HG02798 (cell line): ENCODE results near the gene OSBP2.

Experiments
- ATAC-seq: cut with Tn5 transposase; IDR thresholded peaks from one replicate; pipeline ENCODE4 v1.9.1; 2021; ENCODE audit warnings: mild to moderate bottlenecking; ENCODE audit not compliant: unreplicated experiment, poor library complexity

OSBP2 gene

DNA sequence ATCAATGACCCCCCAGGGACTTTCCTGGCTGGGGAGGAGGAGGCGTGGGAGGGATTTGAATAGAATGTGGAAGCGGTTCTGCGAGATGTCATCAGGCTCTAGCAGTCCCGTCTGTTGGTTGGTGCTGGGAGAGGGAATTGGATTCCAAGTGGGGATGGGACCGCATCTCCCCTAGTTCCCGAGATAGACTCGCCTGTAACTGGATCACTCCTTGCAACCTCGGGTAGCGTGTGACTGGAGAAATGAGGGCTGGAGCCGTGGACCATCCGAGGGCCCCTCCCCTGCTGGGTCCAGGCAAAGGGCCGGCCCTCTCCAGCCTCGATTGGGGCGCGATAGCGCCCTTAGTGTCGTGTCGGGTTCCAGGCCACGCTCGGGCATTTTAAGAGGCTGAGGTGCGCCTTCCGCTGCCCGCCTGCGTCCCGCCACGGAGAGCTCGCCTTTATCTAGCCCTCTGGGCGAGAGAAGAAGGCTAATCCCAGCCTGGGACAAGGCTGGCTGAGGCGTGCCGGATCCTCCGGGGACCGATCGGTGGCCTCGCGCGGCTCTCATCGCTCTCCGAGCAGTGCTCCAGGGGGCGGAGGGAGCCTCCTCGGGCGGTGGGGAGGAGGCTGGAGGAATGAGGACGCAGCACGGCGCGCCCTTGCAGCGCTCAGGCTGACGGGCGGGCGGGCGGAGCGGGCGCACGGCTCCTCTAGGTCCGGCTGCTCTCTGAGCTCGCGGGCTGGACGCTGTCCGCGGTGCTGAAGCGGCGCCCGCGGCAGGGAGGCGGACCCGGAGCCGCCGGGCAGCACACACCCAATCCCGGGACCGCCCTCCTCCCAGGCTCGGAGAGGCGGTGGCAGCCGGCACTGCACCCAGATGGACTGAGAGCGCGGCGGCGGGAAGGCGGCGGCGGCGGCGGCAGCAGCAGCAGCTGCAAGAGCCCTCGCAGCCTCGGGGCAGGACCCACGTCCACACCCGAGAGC, 107.8 kb downstream of the OSBP2 start:
- ATAC-seq, result no peak

DNA sequence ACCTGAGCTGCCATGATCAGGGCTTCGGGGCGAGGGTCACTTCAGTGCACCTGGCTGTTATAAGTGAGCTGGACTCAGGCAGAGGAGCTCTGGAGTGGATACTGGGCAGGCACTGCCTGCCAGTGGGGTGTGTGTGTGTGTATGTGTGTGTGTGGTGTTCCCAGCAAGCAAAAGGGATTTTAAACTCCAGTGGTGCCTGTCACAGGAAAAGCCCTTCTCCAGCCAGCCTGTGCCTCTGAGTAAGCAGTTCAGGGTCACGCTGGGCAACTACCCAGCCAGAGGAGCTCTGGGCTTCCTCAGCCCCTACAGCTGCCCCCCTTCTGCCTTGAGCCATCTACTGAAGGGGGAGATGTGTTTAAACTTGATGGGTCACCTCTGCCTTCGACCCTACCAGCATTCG, 109.0 kb downstream of the OSBP2 start:
- ATAC-seq, result no peak

DNA sequence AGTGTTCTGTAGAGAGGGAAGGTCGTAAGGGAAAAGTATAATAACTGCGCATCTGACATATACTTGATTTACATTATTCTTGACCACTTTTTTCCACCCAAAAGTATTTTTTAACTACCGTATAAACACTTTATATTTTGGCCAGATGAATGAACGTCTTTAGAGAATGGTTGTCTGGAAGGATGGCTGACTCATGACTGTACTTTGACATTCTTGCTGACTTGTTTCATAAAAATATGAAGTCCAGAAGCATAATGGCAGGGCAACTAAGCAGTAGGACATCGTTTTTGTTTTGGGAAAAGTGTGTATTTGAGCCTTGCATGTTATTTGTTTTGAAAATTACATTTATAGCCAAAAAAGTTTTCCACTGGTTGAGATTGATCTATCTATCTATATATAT, 110.0 kb downstream of the OSBP2 start:
- ATAC-seq, result no peak

DNA sequence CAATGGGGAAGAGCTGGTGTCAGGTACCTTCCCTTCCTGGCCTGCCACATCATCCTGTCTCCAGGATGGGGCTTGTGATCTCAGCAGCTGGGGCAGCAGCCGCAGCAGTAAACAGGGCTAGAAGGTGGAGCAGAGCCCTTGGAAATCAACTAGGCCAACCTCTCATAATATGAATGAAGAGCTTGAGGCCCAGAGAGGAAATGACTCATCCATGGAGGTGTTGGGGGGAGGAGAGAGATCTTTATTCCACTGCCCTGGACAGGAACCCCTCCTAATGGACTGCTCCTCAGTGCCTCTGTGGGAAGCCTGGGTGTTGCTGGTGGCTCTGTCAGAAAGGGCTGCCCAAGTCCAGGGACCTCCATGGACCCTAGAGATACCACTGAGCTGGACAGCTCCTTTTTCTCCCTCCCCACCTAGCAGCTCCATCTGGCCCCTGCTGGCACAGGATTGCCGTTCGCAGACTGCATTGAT, 111.8 kb downstream of the OSBP2 start:
- ATAC-seq, result no peak

DNA sequence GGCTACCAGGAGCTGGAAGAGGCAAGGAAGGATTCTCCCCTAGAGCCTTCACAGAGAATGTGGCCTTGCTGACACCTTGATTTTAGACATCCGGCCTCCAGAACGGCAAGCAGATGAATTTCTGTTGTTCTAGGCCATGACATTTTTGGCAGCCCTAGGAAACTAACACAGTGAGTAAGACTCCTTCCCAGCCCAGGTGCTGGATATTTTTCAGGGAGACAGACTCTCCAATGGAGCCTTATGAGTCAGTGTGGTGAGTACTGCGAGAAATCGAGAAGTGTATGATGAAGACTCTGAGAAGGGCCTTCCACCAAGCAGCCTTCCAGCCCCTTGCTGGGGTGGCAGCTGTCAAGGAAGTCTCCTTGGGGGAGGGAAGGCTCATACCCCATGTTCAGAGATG, 114.4 kb downstream of the OSBP2 start:
- no peak for ATAC-seq

DNA sequence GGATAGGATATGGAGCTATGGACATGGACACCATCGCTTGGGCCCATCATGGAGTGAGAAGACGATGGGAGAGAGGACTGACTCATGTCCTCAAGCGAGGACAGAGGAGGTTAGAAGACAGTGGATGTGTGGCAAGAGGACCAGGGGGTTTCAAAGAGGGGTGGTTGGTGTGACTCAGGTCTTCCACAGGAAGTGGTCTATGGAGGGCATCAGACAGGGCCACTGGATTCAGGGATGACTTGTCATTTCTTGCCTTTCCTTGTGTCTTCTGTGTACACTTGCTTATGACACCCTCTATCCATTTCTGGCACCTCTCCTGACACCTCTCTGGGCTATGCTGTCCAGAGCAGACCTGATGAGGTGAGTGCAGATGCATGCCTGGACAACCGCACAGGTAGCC, 115.4 kb downstream of the OSBP2 start:
- no peak for ATAC-seq

DNA sequence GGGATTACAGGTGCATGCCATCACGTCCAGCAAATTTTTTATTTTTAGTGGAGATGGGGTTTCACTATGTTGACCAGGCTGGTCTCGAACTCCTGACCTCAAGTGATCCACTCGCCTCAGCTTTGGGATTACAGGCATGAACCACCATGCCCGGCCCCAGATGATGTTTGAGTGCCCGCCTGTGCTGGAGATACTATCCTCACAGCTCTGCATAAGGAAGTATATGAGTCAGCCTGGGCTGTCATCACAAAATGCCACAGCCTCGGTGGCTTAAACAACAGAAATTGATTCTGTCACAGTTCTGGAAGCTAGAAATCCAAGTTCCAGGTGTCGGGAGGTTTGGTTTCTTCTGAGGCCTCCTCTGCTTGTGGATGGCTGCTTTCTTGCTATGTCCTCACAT, 119.3 kb downstream of the OSBP2 start:
- ATAC-seq, result no peak

DNA sequence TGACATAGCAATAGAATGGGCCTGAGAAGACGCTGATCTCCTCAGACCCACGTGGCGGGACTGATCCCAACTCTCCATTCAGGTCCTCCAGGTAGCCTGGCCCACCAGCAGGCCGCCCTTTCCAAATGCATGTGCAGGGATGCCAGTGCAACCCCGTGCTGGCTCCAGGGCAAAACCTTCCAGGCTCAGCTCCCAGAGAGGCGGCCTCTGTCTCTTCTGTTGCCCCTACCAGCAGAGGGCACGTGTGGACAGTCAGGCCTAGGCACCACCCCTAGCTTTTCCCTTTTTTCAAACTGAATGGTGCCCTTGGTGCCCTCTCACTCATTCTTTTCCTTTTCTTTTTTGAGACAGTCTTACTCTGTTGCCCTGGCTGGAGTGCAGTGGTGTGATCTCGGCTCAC, 121.7 kb downstream of the OSBP2 start:
- ATAC-seq, result no peak

DNA sequence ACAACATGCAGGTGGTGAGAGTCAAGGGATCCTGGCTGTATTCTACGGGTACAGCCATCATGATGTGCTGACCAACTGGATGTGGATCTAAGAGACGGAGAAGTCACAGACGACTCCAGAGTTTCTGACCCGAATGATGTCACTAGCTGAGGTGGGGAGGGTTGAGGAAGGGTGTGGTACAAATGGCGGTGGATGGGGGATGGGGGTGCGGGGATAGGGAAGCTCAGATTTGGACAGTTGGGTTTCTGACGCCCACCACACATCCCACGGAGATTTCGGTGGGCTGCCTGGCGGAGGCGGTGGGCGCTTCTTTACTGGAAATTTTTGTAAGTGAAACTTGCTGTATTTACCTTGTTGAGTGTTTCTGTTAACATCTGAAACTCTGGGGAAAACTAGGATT, 126.7 kb downstream of the OSBP2 start:
- ATAC-seq, result no peak

DNA sequence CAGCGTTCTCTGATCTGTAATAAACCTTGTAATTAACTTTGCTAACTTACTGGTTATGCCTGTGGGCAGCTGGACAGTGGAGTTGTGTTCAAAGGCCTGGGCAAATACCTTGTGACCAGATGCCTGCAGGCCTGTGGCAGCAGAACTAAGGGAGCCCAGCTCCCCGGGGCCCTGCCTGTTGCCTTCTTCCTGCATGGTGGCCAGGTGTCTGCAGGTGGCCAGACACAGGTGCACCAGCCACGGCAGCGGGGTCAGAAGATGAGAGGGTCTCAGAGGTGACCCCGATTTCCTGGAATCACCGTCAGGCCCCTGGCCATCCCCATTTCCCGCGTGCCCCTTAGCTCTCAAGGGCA, 127.2 kb downstream of the OSBP2 start:
- no peak for ATAC-seq

DNA sequence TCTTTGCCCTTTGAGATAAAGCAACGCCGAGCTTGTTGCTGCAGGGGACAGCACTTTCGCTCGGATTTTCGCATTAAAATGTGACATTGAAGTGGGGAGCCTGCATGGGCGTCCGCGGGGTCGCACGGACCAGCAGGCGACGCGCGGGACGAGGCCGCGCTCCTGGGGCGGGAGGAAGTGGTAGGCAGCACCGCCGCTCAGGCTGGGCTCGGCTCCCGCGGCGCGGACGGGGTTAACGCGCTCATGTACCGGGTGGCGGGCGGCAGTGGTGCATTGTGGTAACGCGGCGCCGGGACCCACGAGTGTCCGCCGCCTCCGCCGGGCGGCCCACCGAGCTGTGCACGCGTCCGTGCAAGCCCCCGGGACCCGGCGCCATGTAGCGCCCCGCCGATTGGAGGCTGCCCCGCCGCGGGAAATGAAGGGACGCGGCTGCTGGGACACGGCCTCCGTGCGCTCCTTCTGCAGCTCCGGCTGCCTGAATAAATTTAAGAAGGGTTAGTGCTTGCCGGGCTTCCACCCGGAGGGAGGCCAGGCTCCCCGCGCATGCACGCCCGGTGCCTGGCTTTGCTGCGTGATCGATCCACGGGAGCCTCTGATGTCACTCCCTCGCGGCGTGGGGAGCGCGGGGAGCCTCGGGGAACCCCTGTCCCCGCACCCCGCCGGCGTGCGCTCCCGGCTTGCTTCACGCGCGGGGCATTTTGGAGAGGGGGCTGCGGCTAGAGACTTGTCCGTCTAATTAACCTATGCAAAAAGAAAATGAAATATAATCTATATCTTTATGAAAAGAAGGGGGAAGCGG, 127.7 kb downstream of the OSBP2 start:
- no peak for ATAC-seq

DNA sequence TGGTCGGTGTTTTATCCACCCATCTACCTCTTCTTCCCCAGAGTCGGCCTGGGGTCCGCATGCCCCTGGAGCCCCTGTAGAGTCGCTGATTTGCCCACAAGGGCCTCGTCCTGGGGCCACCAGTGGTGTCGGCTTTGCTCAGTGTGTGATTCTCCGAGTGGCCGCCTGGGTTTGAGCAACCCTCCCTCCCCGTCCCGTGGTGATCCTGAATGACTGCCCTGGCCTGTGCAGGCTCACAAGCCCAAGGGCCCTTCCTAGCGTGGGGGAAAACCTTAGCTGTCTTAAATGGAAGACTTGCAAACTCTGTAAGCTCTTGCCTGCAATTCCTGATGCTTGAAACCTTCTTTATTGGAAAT, 128.3 kb downstream of the OSBP2 start:
- ATAC-seq, result no peak

DNA sequence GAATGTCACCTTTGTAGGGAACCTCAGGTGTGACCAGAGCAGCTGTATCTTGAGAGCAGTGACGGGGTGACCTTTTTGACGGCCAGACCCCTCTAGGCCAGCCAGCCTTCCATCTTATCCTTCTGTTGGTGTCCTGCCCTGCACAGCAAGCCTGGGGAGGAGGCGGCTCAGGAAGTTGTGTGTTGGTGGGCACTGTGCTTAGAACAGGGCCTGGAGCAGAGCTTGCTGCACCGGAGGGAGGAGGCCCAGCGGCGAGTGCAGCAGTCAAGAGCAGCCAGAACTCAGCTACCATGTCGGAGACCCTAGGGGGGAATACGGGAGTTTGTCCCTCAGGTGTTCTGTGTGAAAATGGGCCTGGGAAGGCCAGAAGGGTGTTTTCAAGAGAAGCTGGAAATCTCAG, 129.4 kb downstream of the OSBP2 start:
- no peak for ATAC-seq

DNA sequence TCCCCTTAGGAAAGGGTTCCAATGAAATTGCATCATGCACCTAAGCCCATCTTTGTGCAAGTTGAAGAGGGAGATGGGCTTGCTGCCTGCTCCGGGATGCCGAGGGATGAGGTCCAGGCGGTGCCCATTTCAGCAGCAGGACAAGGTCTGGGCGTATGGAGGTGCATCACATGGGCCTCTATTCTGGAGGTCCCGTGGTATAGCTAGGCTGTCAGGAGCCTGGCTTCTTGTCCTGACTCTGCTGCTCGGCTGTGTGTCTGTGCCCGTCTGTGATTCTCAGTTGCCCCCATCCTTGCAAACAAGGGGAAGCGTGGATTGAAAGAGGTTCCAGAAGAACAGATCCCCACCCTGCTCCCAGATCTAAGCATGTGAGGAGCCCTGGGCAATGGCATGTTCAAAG, 130.0 kb downstream of the OSBP2 start:
- no peak for ATAC-seq

DNA sequence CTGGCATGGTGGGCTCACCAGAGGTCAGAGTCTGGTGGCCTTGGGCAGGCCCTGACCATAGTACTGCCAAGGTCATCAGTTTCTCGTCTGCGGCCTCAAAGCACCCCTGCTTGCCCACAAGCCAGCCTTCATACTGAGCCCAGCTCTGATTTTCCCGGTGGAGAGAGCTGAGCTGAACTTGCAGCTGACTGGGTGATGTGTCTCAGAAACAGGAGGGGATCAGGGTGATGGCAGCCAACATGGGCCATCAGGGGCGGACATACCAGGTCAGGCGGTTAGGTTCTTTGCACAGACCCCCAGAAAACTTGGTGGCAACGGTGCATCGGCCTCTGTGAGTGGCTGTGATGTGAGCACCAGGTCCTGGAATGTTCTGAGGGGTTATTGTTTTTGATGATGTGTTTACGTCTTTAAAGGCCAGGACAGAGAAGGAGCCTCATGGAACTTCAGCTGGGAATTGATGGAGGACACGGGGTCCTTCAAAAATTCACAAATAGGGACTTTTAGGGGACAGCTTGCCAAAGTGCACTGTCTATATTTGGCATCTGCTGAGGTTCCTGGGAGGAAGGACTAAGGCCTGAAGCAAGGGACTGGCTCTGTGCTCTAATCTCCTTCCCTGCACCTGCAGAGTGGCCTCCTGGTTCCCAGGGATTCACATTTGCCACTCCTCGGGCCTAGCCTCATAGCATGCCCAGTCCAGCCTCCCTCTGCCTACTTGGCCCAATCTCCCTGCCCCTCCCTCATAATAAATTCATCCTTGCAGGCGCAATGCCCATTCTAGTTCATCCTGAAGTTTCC, 131.2 kb downstream of the OSBP2 start:
- no peak for ATAC-seq

DNA sequence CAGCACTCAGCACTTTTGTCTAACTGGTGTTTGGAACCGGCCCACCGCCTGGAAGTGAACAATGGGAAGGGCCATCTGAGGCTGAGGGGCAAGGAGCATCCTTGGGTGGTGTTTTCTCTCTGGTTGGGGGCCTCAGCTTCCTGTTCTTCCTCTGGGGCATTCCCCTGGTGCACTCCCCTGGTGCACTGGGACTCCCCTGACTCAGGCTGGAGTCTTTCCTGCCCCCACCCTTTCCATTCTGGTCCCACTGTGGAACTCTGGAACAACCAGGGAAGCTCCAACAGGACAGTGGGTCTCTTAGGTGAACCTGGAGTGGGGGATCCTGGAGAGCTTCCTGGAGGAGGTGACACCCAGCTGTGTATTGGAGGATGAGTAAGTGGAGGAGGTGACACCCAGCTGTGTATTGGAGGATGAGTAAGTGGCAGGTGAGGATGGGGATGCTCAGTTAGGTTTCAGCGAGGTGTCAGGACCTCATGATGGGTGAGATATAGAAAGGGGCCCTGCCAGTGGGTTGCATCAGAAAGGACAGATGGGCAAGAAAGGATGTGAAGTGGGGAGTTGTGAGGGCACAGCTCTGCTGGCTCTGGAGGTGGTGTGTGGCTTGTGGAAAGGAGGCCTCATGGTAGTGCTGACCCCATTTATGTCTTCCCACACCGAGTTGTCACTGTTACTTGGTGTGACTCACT, 132.1 kb downstream of the OSBP2 start:
- no peak for ATAC-seq

DNA sequence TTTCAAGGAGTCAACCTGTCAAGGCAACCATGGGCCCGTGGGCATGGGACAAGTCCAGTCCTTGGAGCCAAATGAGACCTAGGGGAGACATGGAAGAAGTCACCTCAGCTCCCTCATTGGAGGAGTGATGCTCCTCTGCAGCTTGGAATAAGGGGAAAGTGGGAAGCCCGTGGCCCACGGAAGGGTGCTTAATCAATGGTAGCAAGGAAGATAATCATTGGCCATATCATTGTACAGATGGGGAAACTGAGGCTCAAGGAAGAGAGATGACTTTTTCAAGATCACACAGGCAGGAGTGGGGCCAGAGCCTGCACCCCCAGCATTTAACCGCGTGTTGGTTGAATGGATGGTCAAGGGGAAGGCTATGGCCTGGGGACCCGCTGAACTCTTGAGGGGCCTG, 133.0 kb downstream of the OSBP2 start:
- no peak for ATAC-seq

DNA sequence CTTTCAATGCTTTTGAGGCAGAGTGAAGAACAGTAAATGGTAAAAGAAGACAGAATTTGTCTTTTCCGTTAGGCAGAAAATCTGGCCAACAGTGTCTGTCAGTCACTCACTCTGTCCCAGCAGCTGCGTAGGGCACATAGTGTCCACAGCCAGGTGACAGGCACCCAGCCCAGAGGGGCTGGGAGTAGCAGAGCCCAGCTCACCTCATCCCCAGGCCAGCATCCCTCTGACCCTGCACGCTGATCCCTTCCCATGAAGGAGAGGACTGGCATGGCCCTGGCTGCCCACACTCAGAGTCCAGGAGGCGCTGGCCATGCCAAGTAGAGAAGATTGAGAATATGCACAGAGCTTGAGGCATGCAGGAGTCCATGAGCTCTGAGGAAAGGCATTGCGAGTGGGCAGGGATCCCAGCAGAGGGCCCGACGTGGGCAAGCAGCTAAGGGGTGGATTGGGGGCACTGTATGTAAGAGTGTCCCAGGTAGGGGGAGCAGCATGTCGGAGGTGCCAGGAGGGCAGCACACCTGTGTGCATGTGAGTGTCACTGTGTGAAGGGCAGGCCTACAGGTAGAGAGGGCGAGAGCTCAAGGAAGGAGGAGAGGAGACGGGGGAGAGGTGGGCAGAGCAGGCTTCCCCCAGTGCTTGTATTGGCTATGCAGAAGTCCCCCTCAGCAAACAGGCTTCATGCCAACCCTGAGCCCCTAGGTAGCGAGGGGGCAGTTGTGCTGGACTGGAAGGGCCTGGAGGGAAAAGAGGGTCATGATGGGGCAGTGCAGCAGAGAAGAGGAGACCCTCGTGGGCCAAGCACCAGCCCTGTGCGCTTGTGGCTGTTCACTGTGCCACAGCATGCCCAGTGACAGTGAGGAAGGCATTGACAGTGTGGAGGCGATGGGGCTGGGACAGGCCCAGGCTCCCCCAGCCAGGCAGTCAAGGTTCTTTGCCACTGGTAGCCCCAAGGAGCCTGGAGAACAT, 133.8 kb downstream of the OSBP2 start:
- no peak for ATAC-seq

DNA sequence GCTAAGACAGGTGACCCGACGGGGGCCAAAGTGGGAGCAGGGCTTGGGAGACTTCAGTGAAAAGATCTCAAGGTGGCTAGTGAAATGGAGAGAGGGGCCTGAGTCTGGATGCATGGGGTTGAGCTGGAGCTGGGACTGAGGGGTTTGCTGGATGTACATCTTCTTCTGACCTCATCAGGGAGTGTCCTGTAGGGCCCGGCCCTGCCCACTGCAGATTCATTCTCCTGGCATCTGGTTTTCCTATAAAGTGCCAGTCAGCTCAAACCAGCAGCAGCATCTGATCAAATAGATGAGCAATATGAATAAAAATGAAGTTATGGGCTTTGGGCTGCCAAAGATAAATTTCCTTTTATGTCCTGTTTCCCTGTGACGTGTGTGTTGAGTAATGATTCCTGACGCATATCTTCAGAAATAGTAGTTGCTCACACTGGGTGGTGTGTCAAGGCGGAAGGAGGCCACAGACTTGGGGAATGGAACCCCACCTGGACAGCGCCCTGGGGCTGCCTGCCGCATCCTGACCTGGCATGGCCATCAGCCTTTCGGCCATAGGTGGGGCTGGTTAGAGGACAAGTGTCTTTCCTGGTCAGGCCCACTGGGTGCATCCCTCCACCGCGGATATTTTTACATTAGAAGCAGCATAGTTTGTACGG, 135.4 kb downstream of the OSBP2 start:
- no peak for ATAC-seq
